Left cardiac atrium (tissue), 4 donors: ENCODE measurements around the gene ZNF768. TPM values are rescaled to one million over a fixed set of nuclear protein-coding genes. Genes with fewer than 3 reads are reported as not detected.
"Not testable (repeated sequence)": the region's sequence is repeated elsewhere in the genome, so short reads cannot be mapped to it uniquely, and the experiment has no call there.

Experiments
- ATAC-seq, 2 donors: fragments of 200-7000 bp; cut with Tn5 transposase; one replicate each; pipeline ENCODE4 v1.9.1; 2020; ENCODE audit warnings: mild to moderate bottlenecking in 2 of 2, moderate library complexity in 2 of 2
- DNase-seq: peaks from one replicate; pipeline ENCODE4 v3.0.0-alpha.2; 2020
- intact Hi-C, 2 donors: fragments of 100-400 bp; cut with DNase I; formaldehyde crosslinking; loops; one replicate each; pipeline versions ENCODE4 v1.14.1 to v1.15.1; 2022 to 2023
- microRNA-seq, 2 donors: library from miRNA; unstranded; fragments of <30 nt; microRNA quantifications; one replicate each; pipeline ENCODE4 v1.2.0, GENCODE V29; 2020
- total RNA-seq, 2 donors: library from RNA; stranded (reverse); fragmentation: NEBNext Ultra II Directional; extraction: Animal tissue kit (Norgen Biotek cat#: 25700); gene quantifications; one replicate each; pipeline ENCODE4 v1.2.1, GENCODE V29; 2021
- donor health status: DM: no; HTN: yes; CAD: no.
- donor health status: DM: no; HTN: yes; CAD: no; lungs with severe emphysema.
- donor health status: DM: yes; HTN: yes; CAD: no.
- donor health status: Dilated cardiomyopathy.

Gene ZNF768
- total RNA-seq, 2 donors from 2014 or later, result 46.4 to 55.5 TPM

DNA sequence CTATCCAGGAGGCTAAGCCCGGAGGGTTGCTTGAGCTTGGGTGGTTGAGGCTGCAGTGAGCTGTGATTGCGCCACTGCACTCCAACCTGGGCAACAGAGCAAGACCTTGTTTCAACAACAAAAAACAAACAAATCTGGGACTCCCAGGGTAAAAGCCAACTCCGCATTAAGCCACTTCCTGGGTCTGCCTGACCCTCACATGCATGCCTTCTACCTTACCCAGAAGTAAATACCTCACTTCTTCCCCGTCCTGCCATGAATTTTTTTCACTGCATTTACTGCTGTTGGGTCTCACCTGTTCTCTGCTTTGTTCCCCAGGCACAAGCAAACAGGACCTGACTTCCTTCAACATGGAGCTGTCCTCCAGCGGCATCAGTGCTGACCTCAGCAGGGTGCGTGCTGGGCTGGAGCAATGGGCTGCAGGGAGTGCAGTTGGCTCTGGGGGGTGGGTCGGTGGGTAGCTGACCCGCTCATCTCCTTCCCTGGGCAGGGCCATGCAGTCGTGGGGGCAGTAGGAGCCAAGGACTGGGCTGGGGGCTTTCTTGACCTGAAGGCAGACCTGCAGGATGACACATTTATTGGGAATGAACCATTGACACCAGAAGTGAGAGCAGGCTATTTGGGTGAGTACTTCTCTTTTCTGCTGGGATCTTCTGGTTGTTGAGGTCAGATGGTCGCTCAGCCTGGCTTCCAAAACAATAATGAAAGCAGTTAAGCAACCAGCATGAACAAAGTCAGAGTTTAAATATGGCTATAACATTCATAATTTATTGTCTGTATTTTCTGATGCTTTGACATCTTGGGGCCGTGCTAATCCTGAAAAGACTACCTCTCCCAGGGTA, 37.4 kb downstream of the ZNF768 start:
- DNase-seq, result no peak
- intact Hi-C loops, result no loop called here
- ATAC-seq, result no peak

DNA sequence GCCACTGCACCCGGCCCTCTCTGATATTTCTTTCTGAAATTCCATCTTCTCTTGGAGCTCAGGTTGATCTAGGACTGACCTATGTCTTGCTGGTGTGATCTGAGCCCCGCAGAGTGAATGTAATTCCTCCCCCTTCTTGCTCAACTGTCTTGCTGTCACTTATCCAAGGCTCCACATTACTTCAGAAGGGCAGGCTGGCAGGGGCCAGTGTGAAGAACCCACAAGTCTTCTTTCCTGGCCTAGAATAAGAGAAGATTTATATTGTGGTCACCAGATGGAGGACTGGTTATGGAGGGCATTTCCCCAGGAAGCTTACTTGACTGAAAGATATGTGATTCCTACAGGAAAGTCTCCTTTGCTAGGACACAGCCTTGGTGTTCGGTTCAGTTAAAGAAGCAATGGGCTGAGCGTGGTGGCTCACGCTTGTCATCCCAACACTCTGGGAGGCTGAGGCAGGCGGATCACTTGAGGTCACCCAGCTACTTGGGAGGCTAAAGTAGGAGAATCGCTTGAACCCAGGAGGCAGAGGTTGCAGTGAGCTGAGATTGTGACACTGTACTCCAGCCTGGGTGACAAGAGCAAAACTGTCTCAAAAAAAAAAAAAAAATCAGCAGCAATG, 40.4 kb downstream of the ZNF768 start:
- no peak for DNase-seq
- peak in 1 of 2 donors; percentile 63 for ATAC-seq
- intact Hi-C loops, result no loop called here

DNA sequence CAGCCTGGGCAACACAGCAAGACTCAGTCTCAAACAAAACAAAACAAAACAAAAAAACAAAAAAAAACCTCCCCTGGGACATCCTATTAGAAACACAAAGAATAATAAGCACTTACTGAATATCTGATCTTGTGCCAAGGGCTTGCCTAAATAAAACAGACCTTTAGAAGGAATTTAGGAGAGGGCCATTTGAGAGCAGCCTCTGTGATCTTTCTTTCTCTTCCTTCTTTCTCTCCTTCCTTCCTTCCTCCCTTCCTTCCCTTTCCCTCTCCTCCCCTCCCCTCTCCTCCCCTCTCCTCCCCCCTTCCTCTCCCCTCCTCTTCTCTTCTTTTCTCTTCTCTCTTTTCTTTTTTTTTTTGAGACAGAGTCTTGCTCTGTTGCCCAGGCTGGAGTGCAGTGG, 41.5 kb downstream of the ZNF768 start:
- ATAC-seq, result no peak
- intact Hi-C loops, result no loop called here
- no peak for DNase-seq

DNA sequence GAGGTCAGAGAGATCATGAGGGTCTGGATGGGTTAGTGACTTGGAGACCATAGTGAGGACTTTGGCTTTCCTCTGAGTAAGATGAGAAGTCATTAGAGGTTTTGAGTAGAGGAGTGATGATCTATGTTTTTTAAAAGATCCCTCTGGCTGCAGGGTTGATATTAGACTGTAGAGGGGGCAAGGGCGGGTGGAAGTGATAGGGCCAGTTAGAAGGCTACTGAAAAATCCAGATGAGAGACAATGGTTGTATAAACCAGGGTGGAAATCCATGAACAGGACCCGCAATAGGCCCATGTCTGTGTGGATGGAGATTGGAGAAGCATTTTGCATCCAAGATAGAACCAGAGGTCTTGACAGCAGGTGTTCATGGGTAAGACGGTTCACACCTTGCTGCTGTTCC, 44.0 kb downstream of the ZNF768 start:
- DNase-seq (no peak), ATAC-seq (no peak)
- intact Hi-C loops, result no loop called here

DNA sequence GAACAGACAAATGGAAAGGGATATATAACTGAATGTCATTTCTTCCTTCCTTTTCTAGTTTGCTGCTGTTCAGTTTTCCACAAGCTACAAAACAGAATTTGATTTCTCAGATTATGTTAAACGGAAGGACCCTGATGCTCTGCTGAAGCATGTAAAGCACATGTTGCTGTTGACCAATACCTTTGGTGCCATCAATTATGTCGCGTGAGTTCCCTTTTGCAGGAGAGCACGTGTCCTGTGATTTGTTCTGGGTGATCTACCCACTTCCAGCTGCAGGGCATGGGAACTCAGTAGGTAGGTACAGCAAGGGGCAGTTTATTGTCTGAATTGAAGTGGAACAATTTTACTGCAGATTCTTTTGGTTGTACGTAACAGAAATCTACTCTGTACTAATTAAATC, 45.0 kb downstream of the ZNF768 start:
- intact Hi-C loops, result no loop called here
- DNase-seq, result no peak
- ATAC-seq, result no peak

DNA sequence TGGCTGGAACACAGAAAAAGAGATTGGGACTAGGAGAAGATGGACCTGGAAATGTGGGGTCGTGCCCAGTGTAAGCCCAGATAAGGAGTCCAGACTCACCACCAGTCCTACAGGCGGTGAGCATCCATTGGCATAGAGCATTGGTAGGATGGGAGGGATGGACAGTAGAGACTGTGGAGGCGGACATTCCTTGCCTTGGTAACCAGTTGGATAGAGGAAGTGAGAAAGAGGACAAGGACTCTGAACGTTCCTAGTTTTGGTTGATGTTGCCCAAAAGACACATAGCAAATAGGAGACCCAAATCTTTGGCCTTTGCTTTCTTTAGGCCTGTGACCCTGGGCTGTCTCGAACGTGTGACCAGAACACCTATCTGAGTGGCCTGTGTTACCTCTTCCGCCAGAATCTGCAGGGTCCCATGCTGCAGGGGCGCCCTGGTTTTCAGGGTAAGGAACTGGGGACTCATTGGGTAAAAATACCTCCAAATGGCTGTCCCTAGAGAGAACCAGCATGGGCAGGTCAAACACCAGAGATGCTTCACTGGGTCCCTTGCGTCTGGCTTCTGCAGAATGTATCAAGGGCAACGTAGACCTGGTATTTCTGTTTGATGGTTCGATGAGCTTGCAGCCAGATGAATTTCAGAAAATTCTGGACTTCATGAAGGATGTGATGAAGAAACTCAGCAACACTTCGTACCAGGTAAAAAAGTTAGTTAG, 47.4 kb downstream of the ZNF768 start:
- DNase-seq, result no peak
- intact Hi-C loops, result no loop called here
- no peak for ATAC-seq

DNA sequence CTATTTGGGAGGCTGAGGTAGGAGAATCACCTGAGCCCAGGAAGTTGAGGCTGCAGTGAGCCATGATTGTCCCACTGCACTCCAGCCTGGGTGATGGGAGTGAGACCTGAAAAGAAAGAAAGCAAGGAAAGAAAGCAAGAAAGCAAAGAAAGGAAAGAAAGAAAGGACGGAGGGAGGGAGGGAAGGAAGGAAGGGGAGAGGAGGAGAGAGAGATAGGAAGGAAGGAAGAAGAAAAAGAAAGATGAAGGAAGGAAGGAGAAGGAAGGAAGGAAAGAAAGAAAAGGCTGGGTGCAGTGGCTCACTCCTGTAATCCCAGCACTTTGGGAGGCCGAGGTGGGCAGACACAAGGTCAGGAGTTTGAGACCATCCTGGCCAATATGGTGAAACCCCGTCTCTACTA, 48.6 kb downstream of the ZNF768 start:
- ATAC-seq, intact Hi-C loops, DNase-seq: not testable (repeated sequence)

DNA sequence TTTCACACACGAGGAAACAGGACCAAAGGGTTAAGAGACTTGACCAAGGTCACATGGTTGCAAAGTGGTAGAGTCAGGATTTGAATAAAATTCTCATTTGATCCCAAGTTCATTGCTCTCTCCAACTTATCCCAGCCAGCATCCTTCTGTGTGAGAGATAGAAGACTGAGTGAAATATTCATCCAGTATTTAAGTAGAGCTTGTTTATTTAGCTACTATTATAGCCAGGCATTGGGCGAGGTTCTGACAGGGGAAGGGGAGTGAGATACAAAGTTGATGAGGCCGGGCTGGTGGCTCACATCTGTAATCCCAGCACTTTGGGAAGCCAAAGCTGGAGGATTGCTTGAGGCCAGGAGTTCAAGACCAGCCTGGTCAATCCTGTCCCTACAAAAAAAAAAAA, 49.4 kb downstream of the ZNF768 start:
- no peak for DNase-seq
- intact Hi-C loops, result no loop called here
- no peak for ATAC-seq

DNA sequence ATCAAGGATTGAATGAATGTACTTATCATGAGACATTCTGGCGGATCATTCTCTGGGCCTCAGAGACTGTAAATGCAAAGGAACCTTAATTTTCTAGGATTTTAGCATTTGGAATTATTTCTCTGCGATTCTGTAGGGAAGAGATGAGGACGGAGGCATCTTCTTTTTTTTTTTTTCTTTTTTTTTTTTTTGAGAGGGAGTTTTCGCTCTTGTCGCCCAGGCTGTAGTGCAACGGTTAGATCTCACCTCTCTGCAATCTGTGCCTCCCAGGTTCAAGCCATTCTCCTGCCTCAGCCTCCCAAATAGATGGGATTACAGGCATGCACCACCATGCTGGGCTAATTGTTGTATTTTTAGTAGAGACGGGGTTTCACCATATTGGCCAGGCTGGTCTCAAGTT, 51.7 kb downstream of the ZNF768 start:
- intact Hi-C loops, result no loop called here
- DNase-seq (no peak), ATAC-seq (no peak)

DNA sequence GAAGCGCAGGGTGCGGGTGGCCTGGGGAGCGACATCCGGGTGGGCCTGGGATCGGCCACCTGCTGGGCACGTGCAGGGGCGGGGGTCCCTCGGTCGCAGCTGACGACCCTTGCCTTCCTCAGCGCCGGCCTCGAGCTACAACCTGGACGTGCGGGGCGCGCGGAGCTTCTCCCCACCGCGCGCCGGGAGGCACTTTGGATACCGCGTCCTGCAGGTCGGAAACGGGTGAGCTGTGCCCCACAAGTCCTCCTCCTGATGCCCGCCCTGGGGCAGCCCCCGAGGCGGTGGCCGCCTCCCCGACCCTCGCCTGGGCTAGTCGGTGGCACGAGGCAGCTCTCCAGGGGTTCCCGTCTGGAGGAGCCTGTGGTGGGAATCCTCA, 52.3 kb downstream of the ZNF768 start:
- ATAC-seq (no peak), DNase-seq (no peak)
- intact Hi-C loops, result no loop called here

Small RNA genes within 50 kb of the gene (microRNA-seq; reads per million reads assigned to microRNA genes)
- 0 to 0.27 reads per million in 2 donors for gene MIR4518

Other genes with a start within 250 kb of the ZNF768 start
- gene CD2BP2, start 171.3 kb downstream of the ZNF768 start, total RNA-seq, result 10 to 100 TPM; 35.5 to 47.8 TPM
- 10 to 100 TPM; 23.4 to 30.5 TPM for gene TBC1D10B, start 156.1 kb downstream of the ZNF768 start, total RNA-seq
- not detected for gene MYL11, start 151.8 kb downstream of the ZNF768 start, total RNA-seq
- 1 to 10 TPM; 2.0 to 3.4 TPM for gene SEPTIN1, start 144.0 kb downstream of the ZNF768 start, total RNA-seq
- gene ZNF48, start 131.1 kb downstream of the ZNF768 start, total RNA-seq, result 1 to 10 TPM; 5.4 to 6.4 TPM
- 1 to 10 TPM; 5.9 to 6.2 TPM for gene ZNF771, start 119.0 kb downstream of the ZNF768 start, total RNA-seq
- gene DCTPP1, start 96.5 kb downstream of the ZNF768 start, total RNA-seq, result 10 to 100 TPM; 35.1 to 35.5 TPM
- 10 to 100 TPM; 32.8 to 44.7 TPM for gene SEPHS2, start 80.7 kb downstream of the ZNF768 start, total RNA-seq
- 1 to 10 TPM; 3.3 to 3.9 TPM for gene ITGAL, start 53.8 kb downstream of the ZNF768 start, total RNA-seq
- gene ZNF747, start 8.3 kb upstream of the ZNF768 start, total RNA-seq, result 1 to 10 TPM; 8.0 to 8.2 TPM
- gene ZNF764, start 31.8 kb upstream of the ZNF768 start, total RNA-seq, result 1 to 10 TPM; 5.7 to 8.7 TPM
- gene ZNF688, start 45.1 kb upstream of the ZNF768 start, total RNA-seq, result 10 to 100 TPM in 1 of 2 donors, 1 to 10 TPM in 1; 7.9 to 12.5 TPM
- gene ZNF785, start 59.1 kb upstream of the ZNF768 start, total RNA-seq, result 1 to 10 TPM; 8.2 to 9.8 TPM
- 1 to 10 TPM; 5.2 to 6.6 TPM for gene ZNF689, start 83.8 kb upstream of the ZNF768 start, total RNA-seq
- 10 to 100 TPM; 23.7 to 24.0 TPM for gene PRR14, start 124.4 kb upstream of the ZNF768 start, total RNA-seq
- 10 to 100 TPM; 29.5 to 37.2 TPM for gene FBRS, start 131.9 kb upstream of the ZNF768 start, total RNA-seq
- 10 to 100 TPM; 42.3 to 45.9 TPM for gene SRCAP, start 172.6 kb upstream of the ZNF768 start, total RNA-seq
- gene PHKG2, start 221.9 kb upstream of the ZNF768 start, total RNA-seq, result 10 to 100 TPM; 17.8 to 18.6 TPM
- 1 to 10 TPM in 1 of 2 donors, under 1 TPM in 1; 0.52 to 1.1 TPM for gene CFAP119, start 235.5 kb upstream of the ZNF768 start, total RNA-seq
- gene RNF40, start 235.8 kb upstream of the ZNF768 start, total RNA-seq, result 10 to 100 TPM; 41.2 to 72.1 TPM